ENCODE data around the gene ABCC6. TPM values are rescaled to one million over a fixed set of nuclear protein-coding genes. Genes with fewer than 3 reads are reported as not detected.

Gene ABCC6
- total and polyA plus RNA-seq, 7 experiments from 2014 or later: 0.08 to 3.9 (median 0.15) TPM; not detected in 3

DNA sequence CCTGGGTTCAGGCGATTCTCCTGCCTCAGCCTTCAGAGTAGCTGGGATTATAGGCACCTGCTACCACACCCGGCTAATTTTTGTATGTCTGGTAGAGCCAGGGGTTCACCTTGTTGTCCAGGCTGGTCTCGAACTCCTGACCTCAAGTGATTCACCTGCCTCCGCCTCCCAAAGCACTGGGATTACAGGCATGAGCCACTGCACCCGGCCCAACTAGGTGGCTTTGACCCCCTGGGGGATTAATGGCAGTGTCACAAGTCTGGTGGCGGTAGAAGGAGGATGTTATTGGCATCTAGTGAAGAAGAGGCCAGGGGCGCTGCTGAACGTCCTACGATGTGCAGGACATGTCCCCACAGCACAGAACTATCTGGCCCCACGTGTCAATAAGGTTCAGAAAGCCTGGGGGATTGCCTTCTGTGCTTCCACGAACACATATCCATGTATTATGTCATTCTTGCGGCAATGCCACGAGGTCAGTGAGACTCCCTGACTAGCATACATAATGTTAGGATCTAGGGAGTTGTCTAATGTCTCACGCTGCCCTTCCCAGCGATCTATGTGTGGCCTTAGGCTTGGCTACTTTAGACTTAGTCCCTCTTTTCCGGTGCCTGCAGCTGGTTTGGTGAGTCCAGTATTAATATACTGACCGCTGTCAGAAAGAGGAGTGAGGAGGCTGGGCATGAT lies 75.8 kb downstream of the ABCC6 start:
- Histone ChIP-seq H3K9me3 (ENCODE audit: control insufficient read depth in 2 of 3, low read length in 3 of 3) (no peaks in the 10 kb centered on the region), H3K27me3 (ENCODE audit: control insufficient read depth in 2 of 2, insufficient read depth in 2 of 2, low read length in 2 of 2) (no peaks in the 10 kb centered on the region), H3K4me3 (ENCODE audit: low read length) (no peak overlapping the region), H3K36me3 (ENCODE audit: control insufficient read depth in 2 of 3, insufficient read depth in 3 of 3, low read length in 3 of 3) (peaks cover 0 to 25% (median 2%) of the 10 kb centered on the region in 3 experiments), H3K4me1 (ENCODE audit: control insufficient read depth in 2 of 2, insufficient read depth in 2 of 2, low read length in 2 of 2) (no peaks in the 10 kb centered on the region), H3K27ac (ENCODE audit: low read depth, low read length) (no peak overlapping the region)
- DNase-seq (no peak), ATAC-seq (no peak)
- ChIA-PET POLR2A (no interaction called here), CTCF (no interaction called here)
- Mint-ChIP-seq H3K27ac (peak overlapping the region in 1 of 9 donors; percentile 42), H3K4me3 (no peak overlapping the region), H3K9me3 (no peaks in the 10 kb centered on the region), H3K27me3 (no peaks in the 10 kb centered on the region), H3K36me3 (peaks cover 0 to 16% (median 8%) of the 10 kb centered on the region in 5 donors), H3K4me1 (peaks cover 0 to 4% (median 0%) of the 10 kb centered on the region in 7 donors)
- intact Hi-C loops (cut with micrococcal nuclease): no loop called here

DNA sequence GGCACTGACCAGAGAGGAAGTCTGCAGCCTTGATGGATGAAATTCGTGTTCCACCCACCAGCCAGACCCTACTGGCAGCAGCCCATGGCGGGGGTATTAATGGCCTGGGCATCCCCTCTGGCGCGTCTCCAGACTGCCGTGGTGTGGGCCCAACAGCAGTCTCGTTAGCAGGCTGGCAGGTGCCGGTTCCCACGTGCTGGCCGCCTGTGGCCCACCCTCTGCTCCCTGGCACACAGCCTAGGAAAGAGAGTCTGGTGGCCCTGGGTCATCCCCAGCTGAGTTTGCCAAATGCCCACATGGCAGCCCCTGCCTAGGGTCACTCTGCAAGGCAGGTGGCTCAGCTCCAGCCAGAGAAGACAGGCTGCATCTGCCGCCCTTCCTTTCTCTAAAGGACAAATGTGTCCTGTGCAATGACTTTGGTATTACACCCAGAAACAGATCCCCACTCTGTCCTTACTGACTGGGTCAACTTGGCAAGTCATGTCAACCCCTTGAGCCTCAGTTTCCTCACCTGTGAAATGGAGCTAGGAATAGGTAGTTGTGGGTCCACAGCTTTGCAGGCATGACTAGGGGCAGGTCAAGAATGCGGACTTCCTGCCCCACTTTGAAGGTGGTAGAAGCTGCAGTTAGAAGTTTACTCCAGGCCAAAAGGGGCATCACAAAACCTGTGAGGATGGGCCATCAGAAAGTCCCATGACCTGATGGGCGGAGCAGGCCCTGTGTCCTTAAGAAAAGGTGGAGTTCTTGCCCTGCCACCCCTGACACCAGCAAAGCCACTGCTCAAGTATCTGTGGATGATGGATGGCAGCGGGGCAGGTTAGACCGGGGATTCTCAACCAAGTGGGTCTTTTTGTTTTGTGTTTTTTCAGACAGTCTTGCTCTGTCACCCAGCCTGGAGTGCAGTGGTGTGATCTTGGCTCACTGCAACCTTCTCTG lies 76.6 kb downstream of the ABCC6 start:
- no peak for ATAC-seq
- DNase-seq: no peak
- no peaks in the 10 kb centered on the region for H3K27me3 Mint-ChIP-seq
- Histone ChIP-seq H3K4me3 (ENCODE audit: low read length) (no peak overlapping the region), H3K27me3 (ENCODE audit: control insufficient read depth in 2 of 2, insufficient read depth in 2 of 2, low read length in 2 of 2) (no peaks in the 10 kb centered on the region), H3K4me1 (ENCODE audit: control insufficient read depth in 2 of 2, insufficient read depth in 2 of 2, low read length in 2 of 2) (no peaks in the 10 kb centered on the region), H3K9me3 (ENCODE audit: control insufficient read depth in 2 of 3, low read length in 3 of 3) (no peaks in the 10 kb centered on the region), H3K36me3 (ENCODE audit: control insufficient read depth in 2 of 3, insufficient read depth in 3 of 3, low read length in 3 of 3) (peaks cover 1 to 33% (median 6%) of the 10 kb centered on the region in 3 experiments), H3K27ac (ENCODE audit: low read depth, low read length) (no peak overlapping the region)
- POLR2A ChIA-PET: no interaction called here
- H3K4me1 Mint-ChIP-seq: peaks cover 0 to 7% (median 0%) of the 10 kb centered on the region in 7 donors
- H3K27ac Mint-ChIP-seq: peak overlapping the region in 1 of 9 donors; percentile 48
- H3K36me3 Mint-ChIP-seq: peaks cover 0 to 20% (median 11%) of the 10 kb centered on the region in 5 donors
- no peaks in the 10 kb centered on the region for H3K9me3 Mint-ChIP-seq
- no peak overlapping the region for H3K4me3 Mint-ChIP-seq
- CTCF ChIA-PET: no interaction called here
- intact Hi-C loops (cut with micrococcal nuclease): no loop called here

- H3K36me3 Mint-ChIP-seq: peaks cover 0 to 32% (median 16%) of the 10 kb centered on the region in 5 donors
These were observed 78.0 kb downstream of the ABCC6 start for GRCh38 chr16:16145286-16145685.

GRCh38 chr16:16144416-16144815 lies 78.9 kb downstream of the ABCC6 start:
- Mint-ChIP-seq H3K27ac (no peak overlapping the region), H3K4me1 (peaks cover 0 to 7% (median 0%) of the 10 kb centered on the region in 7 donors), H3K27me3 (no peaks in the 10 kb centered on the region), H3K36me3 (peaks cover 0 to 40% (median 21%) of the 10 kb centered on the region in 5 donors), H3K4me3 (no peak overlapping the region), H3K9me3 (no peaks in the 10 kb centered on the region)
- ChIA-PET CTCF (no interaction called here), POLR2A (no interaction called here)
- no peaks in the 10 kb centered on the region for H3K4me1 ChIP-seq (ENCODE audit: control insufficient read depth in 2 of 2, insufficient read depth in 2 of 2, low read length in 2 of 2)
- H3K4me3 ChIP-seq (ENCODE audit: low read length): no peak overlapping the region
- intact Hi-C loops (cut with micrococcal nuclease): no loop called here
- peaks cover 8 to 55% (median 8%) of the 10 kb centered on the region in 3 experiments for H3K36me3 ChIP-seq (ENCODE audit: control insufficient read depth in 2 of 3, insufficient read depth in 3 of 3, low read length in 3 of 3)
- DNase-seq (no peak), ATAC-seq (no peak)
- no peaks in the 10 kb centered on the region for H3K27me3 ChIP-seq (ENCODE audit: control insufficient read depth in 2 of 2, insufficient read depth in 2 of 2, low read length in 2 of 2)
- H3K9me3 ChIP-seq (ENCODE audit: control insufficient read depth in 2 of 3, low read length in 3 of 3): no peaks in the 10 kb centered on the region
- no peak overlapping the region for H3K27ac ChIP-seq (ENCODE audit: low read depth, low read length)

More at GRCh38 chr16:16145286-16145685, 78.0 kb downstream of the ABCC6 start:
- no peaks in the 10 kb centered on the region for H3K27me3 ChIP-seq (ENCODE audit: control insufficient read depth in 2 of 2, insufficient read depth in 2 of 2, low read length in 2 of 2)
- Mint-ChIP-seq H3K4me1 (peaks cover 0 to 7% (median 0%) of the 10 kb centered on the region in 7 donors), H3K4me3 (no peak overlapping the region), H3K27me3 (no peaks in the 10 kb centered on the region), H3K9me3 (no peaks in the 10 kb centered on the region), H3K27ac (no peak overlapping the region)
- intact Hi-C loops (cut with micrococcal nuclease): no loop called here
- H3K27ac ChIP-seq (ENCODE audit: low read depth, low read length): no peak overlapping the region
- ChIA-PET POLR2A (no interaction called here), CTCF (no interaction called here)
- ATAC-seq (no peak), DNase-seq (no peak)
- H3K36me3 ChIP-seq (ENCODE audit: control insufficient read depth in 2 of 3, insufficient read depth in 3 of 3, low read length in 3 of 3): peaks cover 8 to 46% (median 8%) of the 10 kb centered on the region in 3 experiments
- no peaks in the 10 kb centered on the region for H3K4me1 ChIP-seq (ENCODE audit: control insufficient read depth in 2 of 2, insufficient read depth in 2 of 2, low read length in 2 of 2)
- no peaks in the 10 kb centered on the region for H3K9me3 ChIP-seq (ENCODE audit: control insufficient read depth in 2 of 3, low read length in 3 of 3)
- H3K4me3 ChIP-seq (ENCODE audit: low read length): no peak overlapping the region

- peaks cover 0 to 7% (median 0%) of the 10 kb centered on the region in 7 donors for H3K4me1 Mint-ChIP-seq
- H3K27ac ChIP-seq (ENCODE audit: low read depth, low read length): no peak overlapping the region
- ATAC-seq (no peak), DNase-seq (no peak)
- no peak overlapping the region for H3K4me3 ChIP-seq (ENCODE audit: low read length)
- POLR2A ChIA-PET: no interaction called here
- no peak overlapping the region for H3K27ac Mint-ChIP-seq
- no peaks in the 10 kb centered on the region for H3K9me3 ChIP-seq (ENCODE audit: control insufficient read depth in 2 of 3, low read length in 3 of 3)
- no peaks in the 10 kb centered on the region for H3K4me1 ChIP-seq (ENCODE audit: control insufficient read depth in 2 of 2, insufficient read depth in 2 of 2, low read length in 2 of 2)
- H3K27me3 Mint-ChIP-seq: no peaks in the 10 kb centered on the region
- H3K4me3 Mint-ChIP-seq: no peak overlapping the region
- H3K36me3 ChIP-seq (ENCODE audit: control insufficient read depth in 2 of 3, insufficient read depth in 3 of 3, low read length in 3 of 3): peaks cover 8 to 60% (median 8%) of the 10 kb centered on the region in 3 experiments
- peaks cover 0 to 42% (median 22%) of the 10 kb centered on the region in 5 donors for H3K36me3 Mint-ChIP-seq
- H3K9me3 Mint-ChIP-seq: no peaks in the 10 kb centered on the region
- no peaks in the 10 kb centered on the region for H3K27me3 ChIP-seq (ENCODE audit: control insufficient read depth in 2 of 2, insufficient read depth in 2 of 2, low read length in 2 of 2)
- intact Hi-C loops (cut with micrococcal nuclease): no loop called here
- CTCF ChIA-PET: no interaction called here
These were observed 79.4 kb downstream of the ABCC6 start for GRCh38 chr16:16143931-16144330.

DNA sequence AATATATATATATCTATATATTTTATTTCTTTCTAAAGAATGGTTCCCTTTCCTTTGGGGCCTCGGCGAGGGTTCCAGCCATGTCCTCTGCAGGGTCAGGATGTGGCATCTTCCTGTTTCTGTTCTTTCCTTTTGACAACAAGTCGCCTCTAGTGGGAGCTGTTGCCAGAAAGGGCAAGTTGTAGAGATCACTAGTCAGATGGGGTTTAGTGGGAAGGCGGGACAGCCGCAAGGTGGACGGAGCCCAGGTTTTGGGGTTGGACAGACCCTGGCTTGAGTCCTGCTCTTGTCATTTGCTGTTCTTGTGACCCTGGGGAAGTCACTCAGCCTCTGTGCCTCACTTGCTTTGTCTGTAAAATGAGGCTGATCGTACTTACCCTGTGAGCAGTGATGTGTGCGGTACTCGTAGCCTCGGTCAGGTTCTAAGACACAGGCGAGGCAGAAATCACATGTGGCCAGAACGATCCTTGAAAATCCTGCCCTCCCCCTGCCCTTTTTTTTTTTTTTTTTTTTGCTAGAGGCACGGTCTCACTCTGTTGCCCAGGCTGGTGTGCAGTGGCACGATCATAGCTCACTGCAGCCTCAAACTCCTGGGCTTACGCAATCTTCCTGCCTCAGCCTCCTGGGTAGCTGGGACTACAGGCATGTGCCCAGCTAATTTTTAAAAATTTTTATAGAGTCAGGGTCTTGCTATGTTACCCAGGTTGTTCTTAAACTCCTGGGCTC lies 80.1 kb downstream of the ABCC6 start:
- Mint-ChIP-seq H3K27ac (no peak overlapping the region), H3K4me1 (peaks cover 0 to 7% (median 0%) of the 10 kb centered on the region in 7 donors), H3K9me3 (no peaks in the 10 kb centered on the region), H3K27me3 (no peaks in the 10 kb centered on the region), H3K4me3 (peak overlapping the region in 1 of 10 donors; percentile 23), H3K36me3 (peaks cover 0 to 44% (median 24%) of the 10 kb centered on the region in 5 donors)
- intact Hi-C loops (cut with micrococcal nuclease): no loop called here
- Histone ChIP-seq H3K27me3 (ENCODE audit: control insufficient read depth in 2 of 2, insufficient read depth in 2 of 2, low read length in 2 of 2) (no peaks in the 10 kb centered on the region), H3K27ac (ENCODE audit: low read depth, low read length) (no peak overlapping the region), H3K36me3 (ENCODE audit: control insufficient read depth in 2 of 3, insufficient read depth in 3 of 3, low read length in 3 of 3) (peaks cover 8 to 67% (median 11%) of the 10 kb centered on the region in 3 experiments), H3K9me3 (ENCODE audit: control insufficient read depth in 2 of 3, low read length in 3 of 3) (no peaks in the 10 kb centered on the region), H3K4me1 (ENCODE audit: control insufficient read depth in 2 of 2, insufficient read depth in 2 of 2, low read length in 2 of 2) (no peaks in the 10 kb centered on the region), H3K4me3 (ENCODE audit: low read length) (no peak overlapping the region)
- DNase-seq (no peak), ATAC-seq (no peak)
- POLR2A ChIA-PET: no interaction called here
- CTCF ChIA-PET: no interaction called here

Measured in naive thymus-derived CD4-positive, alpha-beta T cell (primary cell).